ENCODE measurements around the gene DAG1.

DNA sequence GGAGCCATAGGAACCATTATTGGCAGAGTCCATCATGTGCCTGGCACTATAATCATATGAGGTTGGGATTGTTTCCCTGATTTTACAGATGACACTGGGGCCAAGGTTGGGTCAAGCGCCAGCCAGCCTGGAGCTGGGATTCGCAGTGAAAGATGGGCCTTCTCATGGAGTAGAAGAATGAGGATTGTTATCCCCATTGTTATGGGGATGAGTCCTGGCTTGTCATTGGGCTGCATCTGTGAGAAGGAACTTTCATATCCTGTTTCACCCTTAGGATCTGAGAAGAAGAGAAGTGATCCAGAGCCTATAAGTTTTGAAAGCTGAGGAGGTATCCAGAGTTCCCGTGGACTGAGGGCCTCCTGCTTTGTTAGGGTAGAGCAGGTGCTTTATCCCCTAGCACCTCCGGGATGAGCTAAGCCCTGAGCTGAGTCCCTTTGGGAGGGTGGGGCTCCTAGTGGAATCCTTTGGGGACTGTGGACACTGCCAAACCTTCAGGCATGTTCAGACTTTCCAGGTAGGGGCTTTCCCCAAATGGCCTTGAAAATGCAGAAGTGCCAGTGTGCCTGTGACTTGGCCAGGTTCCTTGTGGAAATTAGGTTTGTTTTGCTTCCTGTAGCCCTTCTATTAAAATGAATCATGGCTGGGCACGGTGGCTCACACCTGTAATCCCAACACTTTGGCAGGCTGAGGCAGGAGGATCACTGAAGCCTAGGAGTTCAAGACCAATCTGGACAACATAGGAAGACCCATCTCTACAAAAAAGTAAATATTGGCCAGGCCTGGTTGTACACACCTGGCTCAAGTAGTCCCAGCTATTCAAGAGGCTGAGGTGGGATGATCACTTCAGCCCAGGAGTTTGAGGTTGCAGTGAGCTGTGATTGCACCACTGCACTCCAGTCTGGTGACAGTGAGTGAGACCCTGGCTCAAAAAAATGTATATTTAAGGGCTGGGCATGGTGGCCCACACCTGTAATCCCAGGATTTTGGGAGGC, 54.0 kb downstream of the DAG1 start:
- TF ChIP-seq CTCF (conservative IDR thresholded peaks at IDR 0.05; ENCODE audit: low read length) (no peak), EZH2phosphoT487 (IDR thresholded peaks at IDR 0.05; ENCODE audit: borderline replicate concordance, low read depth, low read length) (no peak)

Measured in OCI-LY7 (cell line).